DND-41 (cell line): ENCODE data around the gene PHOSPHO1.
"Not testable (repeated sequence)": the region's sequence is repeated elsewhere in the genome, so short reads cannot be mapped to it uniquely, and the experiment has no call there.

ENCODE experiments used
- ATAC-seq: fragments of 200-7000 bp; cut with Tn5 transposase; 3 replicates; pipeline ENCODE4 v1.9.1; 2021; ENCODE audit warnings: low read depth; ENCODE audit not compliant: insufficient read depth
- DNase-seq: peaks from one replicate; pipeline ENCODE4 v3.0.0-alpha.2; 2020
- H2AFZ ChIP-seq: 2 replicates; pipeline ENCODE4 v1.6.0; 2012; ENCODE audit warnings: low read depth, low read length
- H3K27ac ChIP-seq: 2 replicates; pipeline ENCODE4 v1.5.1; 2012; ENCODE audit warnings: low read length, inconsistent platforms
- H3K27me3 ChIP-seq: fragments of 200-600 bp; sonication (generic); 2 replicates; pipeline ENCODE4 v1.6.0; 2012; ENCODE audit warnings: low read length, mild to moderate bottlenecking, inconsistent platforms; ENCODE audit not compliant: insufficient read depth, poor library complexity
- H3K36me3 ChIP-seq: 2 replicates; pipeline ENCODE4 v1.5.1; 2012; ENCODE audit warnings: low read length, inconsistent platforms; ENCODE audit not compliant: insufficient read depth
- H3K4me1 ChIP-seq: 2 replicates; pipeline ENCODE4 v1.5.1; 2012; ENCODE audit warnings: mild to moderate bottlenecking, low read length; ENCODE audit not compliant: insufficient read depth
- H3K4me2 ChIP-seq: 2 replicates; pipeline ENCODE4 v1.6.0; 2012; ENCODE audit warnings: mild to moderate bottlenecking, moderate library complexity, low read length, inconsistent platforms; ENCODE audit not compliant: insufficient read depth
- H3K4me3 ChIP-seq, 2 experiments: fragments of 200-600 bp in 1 of 2; shearing (Covaris generic) in 1 of 2; 2 replicates each; pipeline ENCODE4 v1.5.1; 2012 to 2016; ENCODE audit warnings: inconsistent platforms in 2 of 2, low read length in 2 of 2, mild to moderate bottlenecking in 2 of 2, low read depth in 1 of 2, moderate library complexity in 1 of 2
- H3K79me2 ChIP-seq: 2 replicates; pipeline ENCODE4 v1.6.0; 2012; ENCODE audit warnings: low read length, inconsistent platforms; ENCODE audit not compliant: insufficient read depth
- H3K9ac ChIP-seq: 2 replicates; pipeline ENCODE4 v1.6.0; 2012; ENCODE audit warnings: low read depth, mild to moderate bottlenecking, inconsistent platforms, low read length, moderate library complexity
- H3K9me3 ChIP-seq: 2 replicates; pipeline ENCODE4 v1.5.1; 2012; ENCODE audit warnings: low read length, moderate library complexity, mild to moderate bottlenecking, inconsistent platforms; ENCODE audit not compliant: insufficient read depth, severe bottlenecking
- H4K20me1 ChIP-seq: 2 replicates; pipeline ENCODE4 v1.6.0; 2012; ENCODE audit warnings: low read length; ENCODE audit not compliant: insufficient read depth
- CTCF ChIP-seq: IDR thresholded peaks from 2 replicates; pipeline ENCODE4 v1.5.1; 2012; ENCODE audit warnings: borderline replicate concordance, low read length, moderate library complexity, mild to moderate bottlenecking; ENCODE audit not compliant: poor library complexity, severe bottlenecking; ENCODE audit errors: extremely low read depth
- EZH2 ChIP-seq: IDR thresholded peaks from 3 replicates; pipeline ENCODE4 v1.6.1; 2012; ENCODE audit warnings: borderline replicate concordance, low read depth, mild to moderate bottlenecking, moderate library complexity, low read length, inconsistent platforms; ENCODE audit not compliant: severe bottlenecking

Gene PHOSPHO1

GRCh38 chr17:49266233-49266632 is 35.6 kb upstream of the PHOSPHO1 start:
- no peaks in the 10 kb centered on the region for H3K4me1 ChIP-seq
- no peaks in the 10 kb centered on the region for H3K36me3 ChIP-seq
- no peak overlapping the region for H3K4me3 ChIP-seq
- DNase-seq, result no peak
- no peaks in the 10 kb centered on the region for H3K79me2 ChIP-seq
- H4K20me1 ChIP-seq, result no peaks in the 10 kb centered on the region; the same call in 1 of the 2 replicates
- no peak overlapping the region for H3K9ac ChIP-seq
- no peak overlapping the region for H3K27ac ChIP-seq
- no peaks in the 10 kb centered on the region for H3K9me3 ChIP-seq
- no peak for ATAC-seq
- no peak overlapping the region for H3K4me2 ChIP-seq
- TF ChIP-seq EZH2 (no peak), CTCF (no peak)
- no peak overlapping the region for H2AFZ ChIP-seq
- peaks cover 6% of the 10 kb centered on the region for H3K27me3 ChIP-seq

- not testable (repeated sequence) for H3K4me2 ChIP-seq, H4K20me1 ChIP-seq, H3K9me3 ChIP-seq, ATAC-seq, DNase-seq, H3K4me1 ChIP-seq, H3K27ac ChIP-seq, H3K4me3 ChIP-seq, H3K27me3 ChIP-seq, H3K9ac ChIP-seq, H3K79me2 ChIP-seq, H3K36me3 ChIP-seq, H2AFZ ChIP-seq
These were observed 31.0 kb upstream of the PHOSPHO1 start for GRCh38 chr17:49261540-49261939.

- ATAC-seq (no peak), DNase-seq (no peak)
- no peak overlapping the region for H3K4me3 ChIP-seq
- no peaks in the 10 kb centered on the region for H4K20me1 ChIP-seq
- H3K4me2 ChIP-seq, result no peak overlapping the region
- H3K9me3 ChIP-seq, result no peaks in the 10 kb centered on the region
- H3K4me1 ChIP-seq, result no peaks in the 10 kb centered on the region
- no peak overlapping the region for H2AFZ ChIP-seq
- H3K27ac ChIP-seq, result no peak overlapping the region
- no peak overlapping the region for H3K9ac ChIP-seq
- no peaks in the 10 kb centered on the region for H3K79me2 ChIP-seq
- no peaks in the 10 kb centered on the region for H3K36me3 ChIP-seq
- H3K27me3 ChIP-seq, result no peaks in the 10 kb centered on the region
- TF ChIP-seq CTCF (no peak), EZH2 (no peak)
These were observed 30.3 kb upstream of the PHOSPHO1 start for GRCh38 chr17:49260817-49261291.

GRCh38 chr17:49260011-49260816 is 29.6 kb upstream of the PHOSPHO1 start:
- DNase-seq, result no peak
- no peak overlapping the region for H3K9ac ChIP-seq
- ATAC-seq, result no peak

More at GRCh38 chr17:49260011-49260816, 29.6 kb upstream of the PHOSPHO1 start:
- no peaks in the 10 kb centered on the region for H4K20me1 ChIP-seq
- H3K9me3 ChIP-seq, result no peaks in the 10 kb centered on the region
- H3K4me2 ChIP-seq, result no peak overlapping the region
- no peaks in the 10 kb centered on the region for H3K79me2 ChIP-seq
- no peak overlapping the region for H2AFZ ChIP-seq
- H3K36me3 ChIP-seq, result no peaks in the 10 kb centered on the region
- no peak overlapping the region for H3K4me3 ChIP-seq
- H3K27me3 ChIP-seq, result no peaks in the 10 kb centered on the region
- TF ChIP-seq CTCF (no peak), EZH2 (no peak)
- no peak overlapping the region for H3K27ac ChIP-seq
- H3K4me1 ChIP-seq, result no peaks in the 10 kb centered on the region
